HL-60 (cell line): Measurements from ENCODE around the gene MST1R.
A peak's percentile ranks its signal among the peaks of the same experiment; 100 is the strongest.
"Not testable (repeated sequence)": the region's sequence is repeated elsewhere in the genome, so short reads cannot be mapped to it uniquely, and the experiment has no call there.

ENCODE experiments used
- DNase-seq, 2 experiments: peaks; one replicate each; pipeline ENCODE4 v3.0.0-alpha.2; 2010 to 2020; ENCODE audit warnings: low read depth in 1 of 2, low spot score in 1 of 2
- H3K27ac ChIP-seq: fragments of 250-450 bp; sonication (Bioruptor Pico); replicated peaks from 2 replicates; pipeline ENCODE4 v1.5.1; 2020; ENCODE audit warnings: mild to moderate bottlenecking, moderate library complexity
- H3K27me3 ChIP-seq: fragments of 250-450 bp; sonication (Bioruptor Pico); 2 replicates; pipeline ENCODE4 v1.5.1; 2021; ENCODE audit warnings: mild to moderate bottlenecking, moderate library complexity; ENCODE audit not compliant: insufficient read depth, poor library complexity, severe bottlenecking
- H3K4me3 ChIP-seq: replicated peaks from 2 replicates; pipeline ENCODE4 v1.5.1; 2011; ENCODE audit warnings: mild to moderate bottlenecking, control low read depth, low read length; ENCODE audit not compliant: insufficient read depth
- CTCF ChIP-seq: IDR thresholded peaks from one replicate; pipeline ENCODE4 v1.5.1; 2011; ENCODE audit warnings: low read length, control low read depth, inconsistent platforms; ENCODE audit not compliant: insufficient read depth
- GABPA ChIP-seq: IDR thresholded peaks from 2 replicates; pipeline ENCODE4 v1.6.1; 2012; ENCODE audit warnings: low read depth
- POLR2AphosphoS5 ChIP-seq: IDR thresholded peaks from 2 replicates; pipeline ENCODE4 v1.6.1; 2012; ENCODE audit warnings: low read depth
- SPI1 ChIP-seq: IDR thresholded peaks from 2 replicates; pipeline ENCODE4 v1.6.1; 2012; ENCODE audit warnings: low read depth, mild to moderate bottlenecking, borderline replicate concordance
- TF ChIP-seq, protein P1 (sequence below): IDR thresholded peaks from 2 replicates; pipeline ENCODE4 v1.6.1; 2012; ENCODE audit warnings: low read depth; ENCODE audit not compliant: insufficient replicate concordance

The MST1R gene

GRCh38 chr3:49925485-49925884, 21.8 kb upstream of the MST1R start:
- DNase-seq: no peak
- TF ChIP-seq GABPA (no peak), POLR2AphosphoS5 (no peak), CTCF (no peak), SPI1 (no peak)
- TF ChIP-seq, protein P1, sequence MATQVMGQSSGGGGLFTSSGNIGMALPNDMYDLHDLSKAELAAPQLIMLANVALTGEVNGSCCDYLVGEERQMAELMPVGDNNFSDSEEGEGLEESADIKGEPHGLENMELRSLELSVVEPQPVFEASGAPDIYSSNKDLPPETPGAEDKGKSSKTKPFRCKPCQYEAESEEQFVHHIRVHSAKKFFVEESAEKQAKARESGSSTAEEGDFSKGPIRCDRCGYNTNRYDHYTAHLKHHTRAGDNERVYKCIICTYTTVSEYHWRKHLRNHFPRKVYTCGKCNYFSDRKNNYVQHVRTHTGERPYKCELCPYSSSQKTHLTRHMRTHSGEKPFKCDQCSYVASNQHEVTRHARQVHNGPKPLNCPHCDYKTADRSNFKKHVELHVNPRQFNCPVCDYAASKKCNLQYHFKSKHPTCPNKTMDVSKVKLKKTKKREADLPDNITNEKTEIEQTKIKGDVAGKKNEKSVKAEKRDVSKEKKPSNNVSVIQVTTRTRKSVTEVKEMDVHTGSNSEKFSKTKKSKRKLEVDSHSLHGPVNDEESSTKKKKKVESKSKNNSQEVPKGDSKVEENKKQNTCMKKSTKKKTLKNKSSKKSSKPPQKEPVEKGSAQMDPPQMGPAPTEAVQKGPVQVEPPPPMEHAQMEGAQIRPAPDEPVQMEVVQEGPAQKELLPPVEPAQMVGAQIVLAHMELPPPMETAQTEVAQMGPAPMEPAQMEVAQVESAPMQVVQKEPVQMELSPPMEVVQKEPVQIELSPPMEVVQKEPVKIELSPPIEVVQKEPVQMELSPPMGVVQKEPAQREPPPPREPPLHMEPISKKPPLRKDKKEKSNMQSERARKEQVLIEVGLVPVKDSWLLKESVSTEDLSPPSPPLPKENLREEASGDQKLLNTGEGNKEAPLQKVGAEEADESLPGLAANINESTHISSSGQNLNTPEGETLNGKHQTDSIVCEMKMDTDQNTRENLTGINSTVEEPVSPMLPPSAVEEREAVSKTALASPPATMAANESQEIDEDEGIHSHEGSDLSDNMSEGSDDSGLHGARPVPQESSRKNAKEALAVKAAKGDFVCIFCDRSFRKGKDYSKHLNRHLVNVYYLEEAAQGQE: no peak
- Histone ChIP-seq H3K27ac (no peak overlapping the region), H3K4me3 (no peak overlapping the region), H3K27me3 (no peaks in the 10 kb centered on the region)

DNA sequence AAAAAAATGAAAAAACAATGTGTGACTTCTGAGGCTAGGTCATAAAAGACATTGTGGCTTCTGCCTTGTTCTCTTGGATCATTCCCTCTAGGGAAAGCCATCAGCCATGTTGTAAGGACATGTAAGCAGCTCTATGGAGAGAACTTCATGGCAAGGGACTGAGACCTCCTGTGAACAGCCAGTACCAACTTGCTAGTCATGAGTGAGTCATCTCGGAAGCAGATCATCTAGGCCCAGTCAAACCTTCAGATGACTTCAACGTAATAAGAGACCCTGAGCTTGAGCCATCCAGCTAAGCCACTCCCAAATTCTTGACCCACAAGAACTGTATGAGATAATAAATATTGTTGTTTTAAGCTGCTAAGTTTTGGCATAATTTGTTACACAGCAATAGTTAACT, 21.0 kb upstream of the MST1R start:
- no peak overlapping the region for H3K27ac ChIP-seq

DNA sequence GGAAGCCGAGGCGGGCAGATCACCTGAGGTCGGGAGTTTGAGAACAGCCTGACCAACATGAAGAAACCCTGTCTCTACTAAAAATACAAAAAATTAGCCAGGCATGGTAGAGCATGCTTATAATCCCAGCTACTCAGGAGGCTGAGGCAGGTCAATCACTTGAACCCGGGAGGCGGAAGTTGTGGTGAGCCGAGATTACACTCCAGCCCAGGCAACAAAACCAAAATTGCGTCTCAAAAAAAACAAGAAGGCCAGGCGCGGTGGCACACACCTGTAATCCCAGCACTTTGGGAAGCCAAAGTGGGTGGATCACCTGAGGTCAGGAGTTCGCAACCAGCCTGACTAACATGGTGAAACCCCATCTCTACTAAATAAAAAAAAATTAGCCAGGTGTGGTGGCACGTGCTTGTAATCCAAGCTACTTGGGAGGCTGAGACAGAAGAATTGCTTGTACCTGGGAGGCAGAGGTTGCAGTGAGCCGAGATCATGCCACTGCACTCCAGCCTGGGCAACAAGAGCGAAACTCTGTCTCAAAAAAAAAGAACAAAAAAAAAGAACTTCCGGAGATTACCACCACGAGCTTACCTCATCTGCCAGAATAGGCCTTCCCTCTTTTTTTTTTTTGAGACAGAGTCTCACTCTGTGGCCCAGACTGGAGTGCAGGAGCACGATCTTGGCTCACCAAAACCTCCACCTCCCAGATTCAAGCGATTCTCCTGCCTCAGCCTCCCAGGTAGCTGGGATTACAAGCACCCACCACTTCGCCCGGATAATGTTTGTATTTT, 14.3 kb upstream of the MST1R start:
- DNase-seq: peak in 1 of 2 experiments; percentile 56
- TF ChIP-seq SPI1: peak; percentile 28; the same call in 1 of the 2 replicates
- not testable (repeated sequence) for H3K4me3 ChIP-seq, H3K27me3 ChIP-seq
- peak overlapping the region; percentile 35; the same call in 1 of the 2 replicates for H3K27ac ChIP-seq

More for the DNA sequence above, 21.0 kb upstream of the MST1R start:
- no peak for DNase-seq
- TF ChIP-seq POLR2AphosphoS5 (no peak), GABPA (no peak), SPI1 (no peak), CTCF (no peak)
- TF ChIP-seq, protein P1: no peak
- H3K4me3 ChIP-seq: no peak overlapping the region
- no peaks in the 10 kb centered on the region for H3K27me3 ChIP-seq

DNA sequence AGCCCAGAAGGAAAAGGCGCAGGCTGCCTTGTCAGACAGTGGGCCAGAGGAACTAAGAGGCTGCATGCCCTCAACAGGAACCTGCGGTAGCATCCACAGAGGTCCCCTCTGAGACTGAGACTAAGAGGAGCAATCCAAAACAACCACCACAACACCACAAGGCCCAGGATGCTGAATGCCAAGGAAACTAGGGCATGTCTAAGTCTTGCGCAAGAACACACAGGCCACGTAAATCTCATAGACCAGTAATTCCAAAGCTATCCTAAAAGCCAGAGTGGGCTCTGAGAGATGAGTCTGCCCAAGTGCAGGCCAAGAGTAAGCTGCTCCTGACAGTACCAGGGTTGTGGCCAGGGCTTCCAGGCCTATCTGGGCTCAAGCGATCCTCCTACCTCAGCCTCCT, 13.0 kb upstream of the MST1R start:
- H3K4me3 ChIP-seq: no peak overlapping the region
- no peak overlapping the region for H3K27ac ChIP-seq
- TF ChIP-seq SPI1 (no peak), POLR2AphosphoS5 (no peak), CTCF (no peak), GABPA (no peak)
- TF ChIP-seq, protein P1: no peak
- DNase-seq: no peak
- no peaks in the 10 kb centered on the region for H3K27me3 ChIP-seq
